Smooth muscle cell of trachea (primary cell): Measurements from ENCODE around the gene FRMD1. TPM values are rescaled to one million over a fixed set of nuclear protein-coding genes. Genes with fewer than 3 reads are reported as not detected.

ENCODE experiments used
- total RNA-seq: library from RNA; depleted of rRNA; stranded (reverse); fragments of >200 nt; gene quantifications from 2 replicates; pipeline ENCODE4 v1.2.1, GENCODE V29; 2014

The FRMD1 gene
- not detected in 2 replicates for total RNA-seq

DNA sequence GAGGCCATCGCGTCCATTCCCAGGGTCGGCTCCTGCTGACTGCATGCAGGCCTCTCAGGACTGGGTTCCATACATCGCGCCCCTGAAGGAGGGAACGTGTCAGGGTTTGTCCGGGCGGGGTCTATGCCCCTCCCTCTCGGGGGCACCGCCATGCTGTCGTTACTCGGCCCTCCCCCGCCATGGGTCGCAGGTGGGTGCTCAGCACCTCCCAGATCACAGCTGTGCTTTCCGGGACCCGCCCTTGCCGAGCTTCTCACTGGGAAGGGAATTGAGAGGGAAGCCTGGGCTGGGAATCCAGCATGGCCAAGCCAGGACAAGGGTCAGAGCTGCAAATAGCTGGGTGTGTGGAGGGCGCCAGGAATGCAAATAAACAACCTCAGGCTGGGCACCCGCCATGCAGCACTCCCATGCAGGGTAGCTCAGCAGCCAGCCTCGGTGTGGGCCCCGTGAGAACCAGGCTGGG lies at the start of gene FRMD1:
Gene FRMD1 (minus strand): TSS at position 270 of the 463 bp plus-strand sequence. CDS start 118 bp downstream, at position 152.

Other genes with a start within 250 kb of the FRMD1 start
- gene KIF25, start 81.5 kb downstream of the FRMD1 start, total RNA-seq: not detected in 2 replicates
- not detected in 2 replicates for gene DACT2, start 240.6 kb upstream of the FRMD1 start, total RNA-seq